ENCODE measurements around the gene CLEC18B. TPM values are rescaled to one million over a fixed set of nuclear protein-coding genes. Genes with fewer than 3 reads are reported as not detected.
"Not testable (repeated sequence)": the region's sequence is repeated elsewhere in the genome, so short reads cannot be mapped to it uniquely, and the experiment has no call there.

The CLEC18B gene
- total RNA-seq, 1 experiment from 2014 or later, result 2.1 TPM

GRCh38 chr16:74431516-74431915, 10.2 kb upstream of the CLEC18B start:
- Histone ChIP-seq H3K4me2 (ENCODE audit: low read length) (no peak overlapping the region), H3K9me3 (ENCODE audit: control insufficient read depth in 1 of 2, insufficient read depth in 1 of 2, low read depth in 1 of 2, low read length in 2 of 2) (no peaks in the 10 kb centered on the region), H3K79me2 (ENCODE audit: insufficient read depth, low read length) (no peaks in the 10 kb centered on the region), H3K27ac (ENCODE audit: low read depth, low read length) (no peak overlapping the region), H4K20me1 (ENCODE audit: insufficient read depth) (no peaks in the 10 kb centered on the region), H3K4me3 (replicated peaks in 1 of 2; ENCODE audit: low read depth in 1 of 2, low read length in 2 of 2) (no peak overlapping the region), H3K9me2 (ENCODE audit: insufficient read depth) (no peaks in the 10 kb centered on the region), H3K4me1 (ENCODE audit: control insufficient read depth in 1 of 2, insufficient read depth in 2 of 2, low read length in 2 of 2) (no peaks in the 10 kb centered on the region), H3K36me3 (ENCODE audit: control insufficient read depth in 1 of 2, insufficient read depth in 2 of 2, low read length in 2 of 2) (no peaks in the 10 kb centered on the region), H2AFZ (ENCODE audit: low read depth, low read length, poor library complexity, severe bottlenecking) (no peak overlapping the region), H3K27me3 (ENCODE audit: insufficient read depth, low read length) (no peaks in the 10 kb centered on the region), H3K9ac (ENCODE audit: low read length) (no peak overlapping the region)
- intact Hi-C loops (cut with micrococcal nuclease), result loop anchor here (5.0 kb wide), 1 partner anchor 119 kb away; no protein-coding TSS in a partner anchor
- CTCF ChIA-PET, result interaction anchor here (0.6 kb wide), 1 partner anchor 122 kb away, joined by 3 read pairs; no protein-coding TSS in a partner anchor
- no TSS peak for BruUV-seq (replicated peaks)
- ATAC-seq (no peak), DNase-seq (ENCODE audit: low read depth, low spot score) (no peak)
- POLR2A ChIA-PET, result no interaction called here
- RAD21 ChIA-PET (ENCODE audit: low non-redundant PET in 1 of 2, low total read pairs in 2 of 2, uncharacterized antibody in 2 of 2, unreplicated experiment in 2 of 2), result no interaction called here
- TF ChIP-seq FOSL1 (IDR thresholded peaks at IDR 0.05; ENCODE audit: low read depth) (no peak), RAD21 (IDR thresholded peaks at IDR 0.05; ENCODE audit: low read depth) (no peak), CEBPB (IDR thresholded peaks at IDR 0.05; ENCODE audit: low read depth) (no peak), ATF3 (IDR thresholded peaks at IDR 0.05) (no peak), YY1 (IDR thresholded peaks at IDR 0.05; ENCODE audit: extremely low read depth, insufficient replicate concordance, low read depth, low read length) (no peak)

GRCh38 chr16:74430036-74430712, 8.9 kb upstream of the CLEC18B start:
- RAD21 ChIA-PET (ENCODE audit: low non-redundant PET in 1 of 2, low total read pairs in 2 of 2, uncharacterized antibody in 2 of 2, unreplicated experiment in 2 of 2); H3K79me2 ChIP-seq (ENCODE audit: insufficient read depth, low read length); CTCF ChIA-PET; H3K9ac ChIP-seq (ENCODE audit: low read length); H3K9me2 ChIP-seq (ENCODE audit: insufficient read depth); H3K4me3 ChIP-seq (replicated peaks in 1 of 2; ENCODE audit: low read depth in 1 of 2, low read length in 2 of 2); H3K4me2 ChIP-seq (ENCODE audit: low read length); BruUV-seq (replicated peaks); H3K27ac ChIP-seq (ENCODE audit: low read depth, low read length); H3K36me3 ChIP-seq (ENCODE audit: control insufficient read depth in 1 of 2, insufficient read depth in 2 of 2, low read length in 2 of 2); H4K20me1 ChIP-seq (ENCODE audit: insufficient read depth); DNase-seq (ENCODE audit: low read depth, low spot score); H3K27me3 ChIP-seq (ENCODE audit: insufficient read depth, low read length); POLR2A ChIA-PET; H3K9me3 ChIP-seq (ENCODE audit: control insufficient read depth in 1 of 2, insufficient read depth in 1 of 2, low read depth in 1 of 2, low read length in 2 of 2); H2AFZ ChIP-seq (ENCODE audit: low read depth, low read length, poor library complexity, severe bottlenecking); H3K4me1 ChIP-seq (ENCODE audit: control insufficient read depth in 1 of 2, insufficient read depth in 2 of 2, low read length in 2 of 2): not testable (repeated sequence)
- intact Hi-C loops (cut with micrococcal nuclease), result loop anchor here (5.0 kb wide), 1 partner anchor 118 kb away; no protein-coding TSS in a partner anchor
- TF ChIP-seq CTCF (IDR thresholded peaks at IDR 0.05 in 2 of 3, conservative IDR thresholded peaks at IDR 0.05 in 1 of 3; ENCODE audit: borderline replicate concordance in 1 of 3, insufficient read depth in 1 of 3, low read depth in 2 of 3, low read length in 2 of 3), result peak; percentile 45 to 77 (median 49); a peak in 5 of 6 replicates
- peak; percentile 64 for TF ChIP-seq RAD21 (IDR thresholded peaks at IDR 0.05; ENCODE audit: low read depth)
- ATAC-seq, result peak; percentile 89

GRCh38 chr16:74428493-74428892, 7.2 kb upstream of the CLEC18B start:
- H3K4me2 ChIP-seq (ENCODE audit: low read length); H2AFZ ChIP-seq (ENCODE audit: low read depth, low read length, poor library complexity, severe bottlenecking); DNase-seq (ENCODE audit: low read depth, low spot score); H3K4me1 ChIP-seq (ENCODE audit: control insufficient read depth in 1 of 2, insufficient read depth in 2 of 2, low read length in 2 of 2); H3K9me3 ChIP-seq (ENCODE audit: control insufficient read depth in 1 of 2, insufficient read depth in 1 of 2, low read depth in 1 of 2, low read length in 2 of 2); H3K27me3 ChIP-seq (ENCODE audit: insufficient read depth, low read length); H3K27ac ChIP-seq (ENCODE audit: low read depth, low read length); H4K20me1 ChIP-seq (ENCODE audit: insufficient read depth); BruUV-seq (replicated peaks); H3K79me2 ChIP-seq (ENCODE audit: insufficient read depth, low read length); intact Hi-C loops (cut with micrococcal nuclease); H3K36me3 ChIP-seq (ENCODE audit: control insufficient read depth in 1 of 2, insufficient read depth in 2 of 2, low read length in 2 of 2); H3K4me3 ChIP-seq (replicated peaks in 1 of 2; ENCODE audit: low read depth in 1 of 2, low read length in 2 of 2); ATAC-seq; H3K9ac ChIP-seq (ENCODE audit: low read length); RAD21 ChIA-PET (ENCODE audit: low non-redundant PET in 1 of 2, low total read pairs in 2 of 2, uncharacterized antibody in 2 of 2, unreplicated experiment in 2 of 2); H3K9me2 ChIP-seq (ENCODE audit: insufficient read depth); CTCF ChIA-PET; POLR2A ChIA-PET: not testable (repeated sequence)

All from HCT116 (cell line).